ENCODE measurements around the gene SEZ6. TPM values are rescaled to one million over a fixed set of nuclear protein-coding genes. Genes with fewer than 3 reads are reported as not detected.

The SEZ6 gene, protein sequence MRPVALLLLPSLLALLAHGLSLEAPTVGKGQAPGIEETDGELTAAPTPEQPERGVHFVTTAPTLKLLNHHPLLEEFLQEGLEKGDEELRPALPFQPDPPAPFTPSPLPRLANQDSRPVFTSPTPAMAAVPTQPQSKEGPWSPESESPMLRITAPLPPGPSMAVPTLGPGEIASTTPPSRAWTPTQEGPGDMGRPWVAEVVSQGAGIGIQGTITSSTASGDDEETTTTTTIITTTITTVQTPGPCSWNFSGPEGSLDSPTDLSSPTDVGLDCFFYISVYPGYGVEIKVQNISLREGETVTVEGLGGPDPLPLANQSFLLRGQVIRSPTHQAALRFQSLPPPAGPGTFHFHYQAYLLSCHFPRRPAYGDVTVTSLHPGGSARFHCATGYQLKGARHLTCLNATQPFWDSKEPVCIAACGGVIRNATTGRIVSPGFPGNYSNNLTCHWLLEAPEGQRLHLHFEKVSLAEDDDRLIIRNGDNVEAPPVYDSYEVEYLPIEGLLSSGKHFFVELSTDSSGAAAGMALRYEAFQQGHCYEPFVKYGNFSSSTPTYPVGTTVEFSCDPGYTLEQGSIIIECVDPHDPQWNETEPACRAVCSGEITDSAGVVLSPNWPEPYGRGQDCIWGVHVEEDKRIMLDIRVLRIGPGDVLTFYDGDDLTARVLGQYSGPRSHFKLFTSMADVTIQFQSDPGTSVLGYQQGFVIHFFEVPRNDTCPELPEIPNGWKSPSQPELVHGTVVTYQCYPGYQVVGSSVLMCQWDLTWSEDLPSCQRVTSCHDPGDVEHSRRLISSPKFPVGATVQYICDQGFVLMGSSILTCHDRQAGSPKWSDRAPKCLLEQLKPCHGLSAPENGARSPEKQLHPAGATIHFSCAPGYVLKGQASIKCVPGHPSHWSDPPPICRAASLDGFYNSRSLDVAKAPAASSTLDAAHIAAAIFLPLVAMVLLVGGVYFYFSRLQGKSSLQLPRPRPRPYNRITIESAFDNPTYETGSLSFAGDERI
- under 1 TPM in 1 of 2 donors, not detected in 1; 0.20 TPM for total RNA-seq
- polyA plus RNA-seq (2013, experiment 1 of 2) = 18.6 TPM
- 27.2 TPM for polyA plus RNA-seq (2013, experiment 2 of 2)
- long read RNA-seq, experiment 1 = 0 reads
- long read RNA-seq, experiment 2 = 0 reads
- long read RNA-seq, experiment 3, partial matches to known transcripts = 0 of 4 reads
- long read RNA-seq, experiment 3, other reads (novel, unspliced or antisense) = 4 of 4 reads
- long read RNA-seq, experiment 4 = 0 reads

- WGBS, 2 experiments (ENCODE audit: insufficient coverage in 1 of 2, insufficient read length in 1 of 2) = 7 to 15% methylated on average over 21 to 43 of the region's 43 CpGs
- Histone ChIP-seq H3K9ac (ENCODE audit: extremely low read depth, low read length, poor library complexity, severe bottlenecking) (no peak within 1 kb of the TSS), H3K4me1 (ENCODE audit: control insufficient read depth, insufficient read depth, low read length) (peaks cover 7% of the 10 kb centered on the region), H3K36me3 (ENCODE audit: control insufficient read depth, insufficient read depth, low read length) (no peaks in the 10 kb centered on the region), H3K27me3 (ENCODE audit: control insufficient read depth, insufficient read depth, low read length, poor library complexity, severe bottlenecking) (peaks cover 27% of the 10 kb centered on the region), H3K27ac (ENCODE audit: low read depth, low read length) (no peak within 1 kb of the TSS), H3K4me3 (ENCODE audit: low read length) (no peak within 1 kb of the TSS), H3K9me3 (ENCODE audit: control insufficient read depth, low read length) (no peaks in the 10 kb centered on the region)
- DNase-seq = peak; percentile 98
- no peak within 1 kb of the TSS for H3K27ac Mint-ChIP-seq
- H3K9me3 Mint-ChIP-seq = no peaks in the 10 kb centered on the region
- H3K4me1 Mint-ChIP-seq = peaks cover 34% of the 10 kb centered on the region
- peaks cover 49% of the 10 kb centered on the region for H3K27me3 Mint-ChIP-seq (ENCODE audit: insufficient read depth)
- peak within 1 kb of the TSS; percentile 33 for H3K4me3 Mint-ChIP-seq
- no peak for TF ChIP-seq CTCF (conservative IDR thresholded peaks at IDR 0.05)
- H3K36me3 Mint-ChIP-seq (ENCODE audit: low read depth) = no peaks in the 10 kb centered on the region
Measured at GRCh38 chr17:29005936-29006511, at the start of gene SEZ6. Gene SEZ6 (minus strand): TSS chr17:29006033. CDS start chr17:29005869, 164 bp downstream.

GRCh38 chr17:29054835-29055234 is 49.0 kb upstream of the SEZ6 start:
- no peak for TF ChIP-seq CTCF (conservative IDR thresholded peaks at IDR 0.05)
- Mint-ChIP-seq H3K36me3 (ENCODE audit: low read depth) (no peaks in the 10 kb centered on the region), H3K9me3 (no peaks in the 10 kb centered on the region), H3K27me3 (ENCODE audit: insufficient read depth) (no peaks in the 10 kb centered on the region), H3K4me3 (no peak overlapping the region), H3K27ac (no peak overlapping the region), H3K4me1 (no peaks in the 10 kb centered on the region)
- Histone ChIP-seq H3K9ac (ENCODE audit: extremely low read depth, low read length, poor library complexity, severe bottlenecking) (no peak overlapping the region), H3K36me3 (ENCODE audit: control insufficient read depth, insufficient read depth, low read length) (no peaks in the 10 kb centered on the region), H3K9me3 (ENCODE audit: control insufficient read depth, low read length) (no peaks in the 10 kb centered on the region), H3K27me3 (ENCODE audit: control insufficient read depth, insufficient read depth, low read length, poor library complexity, severe bottlenecking) (no peaks in the 10 kb centered on the region), H3K27ac (ENCODE audit: low read depth, low read length) (peak overlapping the region; percentile 67), H3K4me3 (ENCODE audit: low read length) (no peak overlapping the region), H3K4me1 (ENCODE audit: control insufficient read depth, insufficient read depth, low read length) (no peaks in the 10 kb centered on the region)
- WGBS, 2 experiments (ENCODE audit: insufficient coverage in 1 of 2, insufficient read length in 1 of 2) = 76 to 91% methylated on average over 10 of the region's 10 CpGs
- no peak for DNase-seq

GRCh38 chr17:29051731-29052130 is 45.9 kb upstream of the SEZ6 start:
- no peak overlapping the region for H3K27ac Mint-ChIP-seq
- H3K36me3 Mint-ChIP-seq (ENCODE audit: low read depth) = no peaks in the 10 kb centered on the region
- Histone ChIP-seq H3K27ac (ENCODE audit: low read depth, low read length) (peak overlapping the region; percentile 59), H3K9me3 (ENCODE audit: control insufficient read depth, low read length) (no peaks in the 10 kb centered on the region), H3K9ac (ENCODE audit: extremely low read depth, low read length, poor library complexity, severe bottlenecking) (no peak overlapping the region), H3K27me3 (ENCODE audit: control insufficient read depth, insufficient read depth, low read length, poor library complexity, severe bottlenecking) (no peaks in the 10 kb centered on the region), H3K4me1 (ENCODE audit: control insufficient read depth, insufficient read depth, low read length) (peaks cover 7% of the 10 kb centered on the region), H3K36me3 (ENCODE audit: control insufficient read depth, insufficient read depth, low read length) (no peaks in the 10 kb centered on the region), H3K4me3 (ENCODE audit: low read length) (no peak overlapping the region)
- H3K27me3 Mint-ChIP-seq (ENCODE audit: insufficient read depth) = no peaks in the 10 kb centered on the region
- 93 to 94% methylated on average over 3 to 6 of the region's 6 CpGs for WGBS, 2 experiments (ENCODE audit: insufficient coverage in 1 of 2, insufficient read length in 1 of 2)
- TF ChIP-seq CTCF (conservative IDR thresholded peaks at IDR 0.05) = no peak
- H3K9me3 Mint-ChIP-seq = no peaks in the 10 kb centered on the region
- no peak overlapping the region for H3K4me3 Mint-ChIP-seq
- H3K4me1 Mint-ChIP-seq = peaks cover 6% of the 10 kb centered on the region
- no peak for DNase-seq

All from endodermal cell (in vitro differentiated cells).